GM18505 (cell line): ENCODE measurements around the gene PAGE2.
"Not testable (repeated sequence)": the region's sequence is repeated elsewhere in the genome, so short reads cannot be mapped to it uniquely, and the experiment has no call there.

Source experiments
- ATAC-seq: cut with Tn5 transposase; IDR thresholded peaks from one replicate; pipeline ENCODE4 v1.9.1; 2021; ENCODE audit not compliant: unreplicated experiment
- POLR2A ChIP-seq: IDR thresholded peaks from 4 replicates; pipeline ENCODE4 v1.6.1; 2011; ENCODE audit warnings: borderline replicate concordance; ENCODE audit not compliant: insufficient read depth, insufficient read length; ENCODE audit errors: extremely low read depth

PAGE2 gene

GRCh38 chrX:55107911-55108310 is 19.1 kb downstream of the PAGE2 start:
- TF ChIP-seq POLR2A: no peak
- ATAC-seq: no peak

GRCh38 chrX:55109306-55109705 is 20.5 kb downstream of the PAGE2 start:
- no peak for TF ChIP-seq POLR2A
- no peak for ATAC-seq

GRCh38 chrX:55111578-55112254 is 22.9 kb downstream of the PAGE2 start:
- no peak for TF ChIP-seq POLR2A
- no peak for ATAC-seq

GRCh38 chrX:55116589-55116988 is 27.8 kb downstream of the PAGE2 start:
- not testable (repeated sequence) for ATAC-seq

- no peak for ATAC-seq
- TF ChIP-seq POLR2A: no peak
Observed at GRCh38 chrX:55118574-55118973, 29.8 kb downstream of the PAGE2 start.

- no peak for TF ChIP-seq POLR2A
- ATAC-seq: no peak
Observed at GRCh38 chrX:55119271-55119670, 30.5 kb downstream of the PAGE2 start.

GRCh38 chrX:55119712-55120111 is 30.9 kb downstream of the PAGE2 start:
- TF ChIP-seq POLR2A: no peak
- no peak for ATAC-seq

- ATAC-seq: no peak
- TF ChIP-seq POLR2A: no peak
Observed at GRCh38 chrX:55120761-55121358, 32.0 kb downstream of the PAGE2 start.

GRCh38 chrX:55123900-55124299 is 35.1 kb downstream of the PAGE2 start:
- no peak for ATAC-seq
- TF ChIP-seq POLR2A: no peak

GRCh38 chrX:55127692-55128091 is 38.9 kb downstream of the PAGE2 start:
- no peak for TF ChIP-seq POLR2A
- no peak for ATAC-seq

- no peak for TF ChIP-seq POLR2A
Observed at GRCh38 chrX:55129361-55129760, 40.5 kb downstream of the PAGE2 start.

GRCh38 chrX:55130481-55130880 is 41.7 kb downstream of the PAGE2 start:
- no peak for TF ChIP-seq POLR2A
- ATAC-seq: no peak

More at GRCh38 chrX:55129361-55129760, 40.5 kb downstream of the PAGE2 start:
- no peak for ATAC-seq

- ATAC-seq: no peak
- no peak for TF ChIP-seq POLR2A
Observed at GRCh38 chrX:55132416-55132815, 43.6 kb downstream of the PAGE2 start.

GRCh38 chrX:55135171-55135570 is 46.4 kb downstream of the PAGE2 start:
- no peak for TF ChIP-seq POLR2A
- no peak for ATAC-seq

- not testable (repeated sequence) for ATAC-seq
Observed at GRCh38 chrX:55140800-55141199, 52.0 kb downstream of the PAGE2 start.
